Measurements from ENCODE around the gene EPM2AIP1. TPM values are rescaled to one million over a fixed set of nuclear protein-coding genes. Genes with fewer than 3 reads are reported as not detected.

The EPM2AIP1 gene
- total RNA-seq, 1 donor from 2014 or later = 22.4 TPM

GRCh38 chr3:36941658-36942057 lies 51.3 kb downstream of the EPM2AIP1 start:
- Histone ChIP-seq H3K9me3 (ENCODE audit: control insufficient read depth in 3 of 3, low read length in 3 of 3) (peaks cover 0 to 2% (median 0%) of the 10 kb centered on the region in 3 donors), H3K36me3 (ENCODE audit: control insufficient read depth in 3 of 3, insufficient read depth in 3 of 3, low read length in 3 of 3) (no peaks in the 10 kb centered on the region), H3K4me3 (ENCODE audit: low read length in 3 of 3) (no peak overlapping the region), H3K27me3 (ENCODE audit: control insufficient read depth in 3 of 3, insufficient read depth in 3 of 3, low read length in 3 of 3) (peaks cover 2 to 13% (median 13%) of the 10 kb centered on the region in 3 donors), H3K27ac (ENCODE audit: low read depth, low read length) (no peak overlapping the region), H3K9ac (ENCODE audit: low read depth in 1 of 3, low read length in 3 of 3) (no peak overlapping the region), H3K4me1 (ENCODE audit: control insufficient read depth in 3 of 3, insufficient read depth in 3 of 3, low read length in 3 of 3) (peaks cover 7 to 11% (median 7%) of the 10 kb centered on the region in 3 donors)

- H3K9me3 ChIP-seq (ENCODE audit: control insufficient read depth in 3 of 3, low read length in 3 of 3) = peaks cover 0 to 2% (median 0%) of the 10 kb centered on the region in 3 donors
- peaks cover 2 to 13% (median 13%) of the 10 kb centered on the region in 3 donors for H3K27me3 ChIP-seq (ENCODE audit: control insufficient read depth in 3 of 3, insufficient read depth in 3 of 3, low read length in 3 of 3)
- H3K4me1 ChIP-seq (ENCODE audit: control insufficient read depth in 3 of 3, insufficient read depth in 3 of 3, low read length in 3 of 3) = peaks cover 7 to 11% (median 7%) of the 10 kb centered on the region in 3 donors
- H3K4me3 ChIP-seq (ENCODE audit: low read length in 3 of 3) = no peak overlapping the region
- H3K27ac ChIP-seq (ENCODE audit: low read depth, low read length) = no peak overlapping the region
- H3K9ac ChIP-seq (ENCODE audit: low read depth in 1 of 3, low read length in 3 of 3) = no peak overlapping the region
- no peaks in the 10 kb centered on the region for H3K36me3 ChIP-seq (ENCODE audit: control insufficient read depth in 3 of 3, insufficient read depth in 3 of 3, low read length in 3 of 3)
Observed at GRCh38 chr3:36941162-36941561, 51.8 kb downstream of the EPM2AIP1 start.

- Histone ChIP-seq H3K4me1 (ENCODE audit: control insufficient read depth in 3 of 3, insufficient read depth in 3 of 3, low read length in 3 of 3) (peaks cover 0 to 2% (median 0%) of the 10 kb centered on the region in 3 donors), H3K27ac (ENCODE audit: low read depth, low read length) (no peak overlapping the region), H3K27me3 (ENCODE audit: control insufficient read depth in 3 of 3, insufficient read depth in 3 of 3, low read length in 3 of 3) (peaks cover 0 to under 1% (median 0%) of the 10 kb centered on the region in 3 donors), H3K4me3 (ENCODE audit: low read length in 3 of 3) (no peak overlapping the region), H3K9me3 (ENCODE audit: control insufficient read depth in 3 of 3, low read length in 3 of 3) (no peaks in the 10 kb centered on the region), H3K36me3 (ENCODE audit: control insufficient read depth in 3 of 3, insufficient read depth in 3 of 3, low read length in 3 of 3) (no peaks in the 10 kb centered on the region), H3K9ac (ENCODE audit: low read depth in 1 of 3, low read length in 3 of 3) (no peak overlapping the region)
Observed at GRCh38 chr3:36937492-36937891, 55.4 kb downstream of the EPM2AIP1 start.

Small RNA genes lying within 50 kb of the gene (small RNA-seq; reads per million reads assigned to genes)
- not detected for gene RNU6ATAC4P

Other genes with a start within 250 kb of the EPM2AIP1 start
- 2.6 TPM for gene DCLK3, start 228.6 kb downstream of the EPM2AIP1 start, total RNA-seq
- gene TRANK1, start 48.1 kb downstream of the EPM2AIP1 start, total RNA-seq = 5.7 TPM
- gene MLH1, start 387 bp upstream of the EPM2AIP1 start, total RNA-seq = 53.8 TPM
- gene LRRFIP2, start 181.5 kb upstream of the EPM2AIP1 start, total RNA-seq = 33.9 TPM

Data from skeletal muscle tissue (tissue), 5 donors.